ENCODE measurements around the gene PLEKHA4.
"Not testable (repeated sequence)": the region's sequence is repeated elsewhere in the genome, so short reads cannot be mapped to it uniquely, and the experiment has no call there.

The PLEKHA4 gene

DNA sequence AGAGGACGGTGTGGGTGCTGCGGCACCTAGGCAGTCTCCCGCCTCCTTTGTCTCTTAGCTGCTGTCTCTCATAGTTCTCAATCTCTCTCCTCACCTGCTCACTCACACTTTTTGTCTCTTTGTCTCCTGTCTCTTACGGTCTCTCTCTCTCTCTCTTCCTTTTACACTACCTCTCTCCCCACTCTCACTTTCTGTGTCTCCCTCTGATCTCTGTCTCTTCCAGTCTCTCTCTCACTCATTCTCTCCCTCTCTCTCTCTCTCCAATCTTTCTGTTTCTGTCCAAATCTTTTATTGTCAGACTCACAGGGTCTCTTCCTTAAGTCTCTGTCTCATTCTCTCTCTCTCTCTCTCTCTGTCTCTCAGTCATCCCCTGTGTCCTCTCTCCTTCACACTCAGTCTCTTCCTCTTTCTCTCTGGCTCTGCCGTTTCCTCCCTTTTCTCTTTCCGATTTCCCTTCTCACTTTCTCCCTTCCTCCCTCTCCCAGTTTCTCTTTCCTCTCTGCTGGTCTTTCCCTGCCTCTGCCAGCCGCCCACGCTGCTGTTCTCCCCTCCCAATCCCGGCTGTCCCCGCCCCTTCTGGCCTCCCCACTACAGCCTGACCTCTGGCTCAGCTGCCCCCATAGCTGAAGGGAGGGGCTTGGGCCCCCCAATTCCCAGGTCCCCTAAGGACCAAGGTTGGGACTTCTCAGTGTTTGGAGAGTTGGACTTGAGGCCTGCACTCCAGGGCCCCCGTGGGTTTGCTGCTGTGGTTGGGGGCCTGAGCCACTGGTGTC is at the start of gene PLEKHA4:
TSS of gene PLEKHA4 (minus strand) at position 504 of the 773 bp plus-strand sequence. CDS start 997 bp downstream, outside the sequence.
- no peak for DNase-seq (ENCODE audit: low read depth in 2 of 2)

DNA sequence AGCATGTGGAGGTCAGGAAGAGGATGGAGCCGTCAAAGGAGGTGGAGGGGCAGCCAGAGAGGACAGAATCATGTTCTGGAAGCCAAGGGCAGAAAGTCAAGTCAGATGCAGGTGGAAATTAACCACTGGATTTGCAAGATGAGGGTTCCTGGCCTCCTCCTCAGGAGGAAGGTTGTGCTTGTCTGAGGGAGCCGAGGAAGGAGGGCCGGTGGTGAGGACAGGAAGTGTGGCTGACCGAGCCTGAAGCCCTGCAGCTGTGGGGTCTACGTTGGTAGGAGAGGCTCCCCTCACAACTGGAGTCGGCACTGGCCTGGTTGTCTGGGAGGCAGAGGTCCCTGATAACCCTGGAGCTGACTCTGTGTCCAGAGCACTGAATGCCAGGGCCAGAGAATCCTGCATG is 49.7 kb upstream of the PLEKHA4 start:
- DNase-seq (ENCODE audit: low read depth in 2 of 2): no peak

GRCh38 chr19:48915757-48916156 is 47.3 kb upstream of the PLEKHA4 start:
- DNase-seq (ENCODE audit: low read depth in 2 of 2): no peak

- DNase-seq (ENCODE audit: low read depth in 2 of 2): no peak
These were observed 45.8 kb upstream of the PLEKHA4 start for GRCh38 chr19:48914181-48914580.

- no peak for DNase-seq (ENCODE audit: low read depth in 2 of 2)
These were observed 44.9 kb upstream of the PLEKHA4 start for GRCh38 chr19:48913114-48913889.

- no peak for DNase-seq (ENCODE audit: low read depth in 2 of 2)
These were observed 42.4 kb upstream of the PLEKHA4 start for GRCh38 chr19:48910803-48911202.

DNA sequence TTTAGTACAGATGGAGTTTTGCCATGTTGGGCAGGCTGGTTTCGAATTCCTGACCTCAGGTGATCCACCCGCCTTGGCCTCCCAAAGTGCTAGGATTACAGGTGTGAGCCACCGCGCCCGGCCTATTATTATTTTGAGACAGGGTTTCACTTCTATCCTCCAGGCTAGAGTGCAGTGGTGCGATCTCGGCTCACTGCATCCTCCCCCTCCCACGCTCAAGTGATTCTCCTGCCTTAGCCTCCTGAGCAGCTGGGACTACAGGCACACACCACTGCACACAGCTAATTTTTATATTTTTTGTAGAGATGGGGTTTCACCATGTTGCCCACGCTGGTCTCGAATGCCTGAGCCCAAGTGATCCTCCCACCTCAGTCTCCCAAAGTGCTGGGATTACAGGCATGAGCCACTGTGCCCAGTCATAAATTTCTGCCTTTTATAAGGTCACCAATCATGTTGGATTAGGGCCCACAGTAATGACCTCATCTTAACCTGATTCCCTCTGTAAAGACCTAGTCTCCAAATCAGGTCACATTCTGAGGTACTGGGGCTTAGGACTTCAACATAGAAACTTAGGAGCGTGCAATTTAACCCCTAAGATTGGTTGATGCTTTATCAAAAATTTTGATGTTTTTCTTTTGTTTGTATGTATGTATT is 41.1 kb upstream of the PLEKHA4 start:
- not testable (repeated sequence) for DNase-seq (ENCODE audit: low read depth in 2 of 2)

DNA sequence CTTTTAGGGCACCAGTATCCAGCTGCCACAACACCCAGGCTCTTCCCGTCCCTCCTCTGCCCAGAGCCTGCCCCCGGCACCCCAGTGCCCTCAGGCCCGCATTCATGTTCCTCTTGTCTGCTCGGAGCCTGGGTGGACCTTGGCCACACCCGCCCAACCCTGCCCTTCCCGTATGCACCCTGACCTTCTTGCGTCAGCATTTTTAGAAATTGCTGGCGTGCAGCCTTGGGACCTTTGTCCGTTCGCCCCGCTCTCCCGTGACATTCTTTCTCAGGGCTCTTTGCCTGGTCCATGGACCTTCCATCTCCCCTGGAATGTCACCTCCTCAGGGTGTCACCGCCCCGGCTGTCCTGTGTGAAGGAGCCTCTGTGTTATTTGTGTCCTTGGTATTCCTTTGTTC is 39.3 kb upstream of the PLEKHA4 start:
- DNase-seq (ENCODE audit: low read depth in 2 of 2): no peak

DNA sequence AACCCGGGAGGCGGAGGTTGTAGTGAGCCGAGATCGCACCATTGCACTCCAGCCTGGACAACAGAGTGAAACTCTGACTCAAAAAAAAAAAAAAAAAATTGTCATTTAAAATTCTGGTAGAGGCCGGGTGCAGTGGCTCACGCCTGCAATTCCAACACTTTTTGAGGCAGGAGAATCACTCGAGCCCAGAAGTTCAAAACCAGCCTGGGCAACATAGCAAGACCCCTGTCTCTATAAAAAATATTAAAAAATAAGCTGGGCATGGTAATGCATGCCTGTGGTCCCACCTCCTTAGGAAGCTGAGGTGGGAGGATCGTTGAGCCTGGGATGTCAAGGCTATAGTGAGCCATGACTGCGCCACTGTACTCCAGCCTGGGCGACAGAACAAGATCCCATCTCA is 37.9 kb upstream of the PLEKHA4 start:
- no peak for DNase-seq (ENCODE audit: low read depth in 2 of 2)

GRCh38 chr19:48905664-48906063 is 37.2 kb upstream of the PLEKHA4 start:
- no peak for DNase-seq (ENCODE audit: low read depth in 2 of 2)

DNA sequence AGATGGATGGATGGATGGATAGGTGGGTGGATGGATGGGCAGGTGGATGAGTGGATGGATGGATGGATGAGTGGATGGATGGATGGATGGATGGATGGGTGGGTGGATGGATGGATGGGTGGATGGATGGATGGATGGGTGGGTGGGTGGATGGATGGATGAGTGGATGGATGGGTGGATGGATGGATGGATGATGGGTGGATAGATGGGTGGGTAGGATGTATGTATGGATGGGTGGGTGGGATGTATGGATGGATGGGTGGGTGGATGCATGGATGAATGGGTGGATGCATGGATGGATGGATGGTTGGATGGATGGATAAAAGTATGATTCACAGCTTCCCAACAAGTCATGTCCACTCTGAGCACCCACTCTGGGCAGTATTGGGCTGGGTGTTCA is 35.4 kb upstream of the PLEKHA4 start:
- not testable (repeated sequence) for DNase-seq (ENCODE audit: low read depth in 2 of 2)

GRCh38 chr19:48902291-48902690 is 33.9 kb upstream of the PLEKHA4 start:
- DNase-seq (ENCODE audit: low read depth in 2 of 2): not testable (repeated sequence)

DNA sequence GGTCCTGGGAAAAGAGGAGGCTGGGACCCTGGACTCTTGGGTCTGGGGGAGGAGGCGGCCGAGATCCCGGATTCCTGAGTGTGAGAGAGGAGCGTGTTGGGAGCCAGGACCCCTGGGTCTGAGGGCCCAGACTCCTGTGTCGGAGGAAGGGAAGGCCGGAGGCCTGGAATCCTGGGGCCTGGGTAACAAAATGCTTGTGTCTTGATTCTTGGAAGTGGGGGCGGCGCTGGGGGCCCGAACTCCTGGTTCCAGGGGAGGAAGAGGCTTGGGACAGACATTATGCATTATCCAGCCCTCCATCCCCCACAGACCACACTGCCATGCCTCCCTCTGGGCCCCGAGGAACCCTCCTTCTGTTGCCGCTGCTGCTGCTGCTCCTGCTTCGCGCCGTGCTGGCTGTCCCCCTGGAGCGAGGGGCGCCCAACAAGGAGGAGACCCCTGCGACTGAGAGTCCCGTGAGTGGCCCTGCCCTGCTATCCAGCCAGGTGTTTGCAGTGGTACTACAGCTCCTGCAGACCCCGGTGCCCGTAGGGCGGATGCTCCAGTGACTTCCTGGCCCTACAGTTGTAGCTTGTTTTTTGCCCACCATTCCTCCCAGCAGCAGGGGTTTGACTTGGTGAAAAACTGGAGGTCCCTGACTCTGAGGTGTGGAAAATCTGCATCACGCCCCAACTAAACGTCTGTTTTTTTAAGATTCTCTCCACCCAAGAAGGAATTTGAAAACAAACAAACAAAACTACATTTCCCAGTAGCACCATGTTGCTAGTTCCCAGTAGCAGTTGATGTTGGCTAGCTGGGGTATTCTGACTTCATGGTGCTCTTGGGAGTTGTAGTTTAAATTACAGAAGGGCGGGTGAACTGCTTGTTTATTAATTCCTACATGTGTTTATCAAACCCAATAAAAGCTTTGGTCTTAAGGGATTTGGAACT is 32.3 kb upstream of the PLEKHA4 start:
- no peak for DNase-seq (ENCODE audit: low read depth in 2 of 2)

DNA sequence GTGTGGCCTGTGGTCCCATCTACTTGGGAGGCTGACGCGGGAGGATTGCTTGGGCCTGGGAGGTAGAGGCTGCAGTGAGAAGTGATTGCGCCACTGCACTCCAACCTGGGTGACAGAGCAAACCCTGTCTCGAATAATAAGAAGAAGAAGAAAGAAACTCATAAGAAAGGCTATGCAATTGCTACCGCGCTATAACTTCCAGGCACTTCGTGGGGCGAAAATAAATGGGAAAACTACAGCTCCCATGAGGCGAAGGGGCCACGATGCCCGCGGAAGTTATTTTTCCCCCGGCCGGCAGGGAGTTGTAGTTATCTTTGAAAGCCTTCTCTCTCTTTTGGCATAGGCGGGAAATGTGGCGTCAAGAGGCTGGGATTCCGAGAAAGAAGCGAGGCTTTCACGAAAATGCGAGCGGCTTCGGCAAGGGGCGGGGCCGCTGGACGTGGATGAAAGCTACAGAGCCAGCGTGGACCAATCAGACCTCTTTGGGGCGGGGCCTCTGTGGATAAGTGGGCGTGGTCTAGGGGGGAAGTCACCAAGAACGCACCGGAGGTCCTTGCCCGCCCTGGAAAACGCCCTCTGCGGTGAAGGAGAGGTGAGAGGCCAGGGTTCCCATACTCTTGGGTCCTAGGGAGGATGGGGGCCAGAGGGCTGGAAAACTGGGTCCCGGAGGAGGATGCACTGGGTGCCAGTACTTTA is 31.5 kb upstream of the PLEKHA4 start, which contains the start of gene NUCB1:
TSS of gene NUCB1 (plus strand) at position 532 of the 696 bp plus-strand sequence. CDS start 485 bp downstream, outside the sequence.
- DNase-seq (ENCODE audit: low read depth in 2 of 2): peak; percentile 96 to 98

DNA sequence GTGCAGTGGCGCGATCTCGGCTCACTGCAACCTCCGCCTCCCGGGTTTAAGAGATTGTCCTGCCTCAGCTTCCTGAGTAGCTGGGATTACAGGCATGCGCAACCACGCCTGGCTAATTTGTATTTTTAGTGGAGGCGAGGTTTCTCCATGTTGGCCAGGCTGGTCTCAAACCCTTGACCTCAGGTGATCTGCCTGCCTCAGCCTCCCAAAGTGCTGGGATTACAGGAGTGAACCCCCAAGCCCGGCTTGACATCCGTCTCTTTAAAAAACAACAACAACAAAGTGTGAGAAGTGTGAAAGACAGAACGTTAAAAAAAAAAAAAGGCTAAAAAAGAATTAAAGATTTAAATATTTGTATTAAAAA is 31.0 kb upstream of the PLEKHA4 start:
- not testable (repeated sequence) for DNase-seq (ENCODE audit: low read depth in 2 of 2)

- no peak for DNase-seq (ENCODE audit: low read depth in 2 of 2)
These were observed 28.8 kb upstream of the PLEKHA4 start for GRCh38 chr19:48897181-48897580.

GRCh38 chr19:48896191-48896720 is 27.8 kb upstream of the PLEKHA4 start:
- DNase-seq (ENCODE audit: low read depth in 2 of 2): no peak

GRCh38 chr19:48895226-48895625 is 26.8 kb upstream of the PLEKHA4 start:
- no peak for DNase-seq (ENCODE audit: low read depth in 2 of 2)

DNA sequence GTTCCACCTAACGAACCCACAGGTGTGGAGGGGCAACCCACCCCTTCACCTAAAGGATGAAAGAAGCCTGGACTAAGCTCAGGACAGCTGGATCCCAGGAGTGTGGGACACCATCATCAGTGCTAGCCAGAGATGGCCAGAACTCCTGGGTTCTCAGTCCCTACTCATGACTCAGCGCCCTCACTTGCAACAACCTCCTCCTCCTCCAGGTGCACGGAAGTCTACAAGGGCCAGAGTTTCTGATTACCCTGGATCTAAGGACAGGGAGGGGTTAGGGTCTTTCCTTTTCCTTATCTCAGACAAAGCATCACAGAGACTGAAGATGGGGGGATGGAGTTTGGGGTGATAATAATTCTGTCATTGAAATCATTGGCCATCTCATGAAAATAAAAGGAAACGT is 22.1 kb upstream of the PLEKHA4 start:
- no peak for DNase-seq (ENCODE audit: low read depth in 2 of 2)

- DNase-seq (ENCODE audit: low read depth in 2 of 2): not testable (repeated sequence)
These were observed 21.1 kb upstream of the PLEKHA4 start for GRCh38 chr19:48889496-48889895.

All from stimulated activated CD8-positive, alpha-beta memory T cell treated with anti-CD3 and anti-CD28 coated beads, Interleukin-2, amount 100 ng/mL, for 1 hour (primary cell).